GM23338 (cell line): ENCODE measurements around the gene KRT71. TPM values are rescaled to one million over a fixed set of nuclear protein-coding genes. Genes with fewer than 3 reads are reported as not detected.

Source experiments
- ATAC-seq: fragments of 200-7000 bp; cut with Tn5 transposase; 3 replicates; pipeline ENCODE4 v1.9.1; 2020
- DNase-seq: peaks from one replicate; pipeline ENCODE4 v3.0.0-alpha.2; 2015; ENCODE audit warnings: low spot score
- H2AFZ ChIP-seq: fragments of 200-600 bp; sonication (generic); 2 replicates; pipeline ENCODE4 v1.8.0; 2016; ENCODE audit warnings: antibody characterized with exemption, mild to moderate bottlenecking, moderate library complexity
- H3F3A ChIP-seq: fragments of 200-600 bp; sonication (generic); replicated peaks from 2 replicates; pipeline ENCODE4 v1.8.0; 2017; ENCODE audit warnings: antibody characterized with exemption, mixed run types, low read depth
- H3K27ac ChIP-seq: fragments of 200-600 bp; sonication (generic); 2 replicates; pipeline ENCODE4 v1.6.1; 2016; ENCODE audit warnings: low read depth
- H3K27me3 ChIP-seq: fragments of 200-600 bp; sonication (generic); 2 replicates; pipeline ENCODE4 v1.8.0; 2016; ENCODE audit warnings: mild to moderate bottlenecking, mixed run types, moderate library complexity; ENCODE audit not compliant: insufficient read depth
- H3K36me3 ChIP-seq: fragments of 200-600 bp; sonication (generic); 2 replicates; pipeline ENCODE4 v1.8.0; 2016; ENCODE audit warnings: mild to moderate bottlenecking; ENCODE audit not compliant: insufficient read depth
- H3K4me1 ChIP-seq: fragments of 200-600 bp; sonication (generic); 2 replicates; pipeline ENCODE4 v1.8.0; 2016; ENCODE audit warnings: mild to moderate bottlenecking, moderate library complexity; ENCODE audit not compliant: insufficient read depth
- H3K4me2 ChIP-seq: fragments of 200-600 bp; sonication (generic); 2 replicates; pipeline ENCODE4 v1.7.1; 2017; ENCODE audit warnings: mixed run types
- H3K4me3 ChIP-seq: fragments of 200-600 bp; sonication (generic); 2 replicates; pipeline ENCODE4 v1.6.1; 2016; ENCODE audit warnings: mixed run types
- H3K79me2 ChIP-seq: fragments of 200-600 bp; sonication (generic); replicated peaks from 2 replicates; pipeline ENCODE4 v1.8.0; 2017; ENCODE audit warnings: mild to moderate bottlenecking; ENCODE audit not compliant: insufficient read depth
- H3K9me2 ChIP-seq: fragments of 200-600 bp; sonication (generic); 2 replicates; pipeline ENCODE4 v1.8.0; 2017; ENCODE audit not compliant: insufficient read depth
- H4K20me1 ChIP-seq: fragments of 200-600 bp; sonication (generic); replicated peaks from 2 replicates; pipeline ENCODE4 v1.8.0; 2017; ENCODE audit warnings: mild to moderate bottlenecking; ENCODE audit not compliant: insufficient read depth
- H3K27ac Mint-ChIP-seq: 2 replicates; pipeline ENCODE4 v1.8.0; 2020; ENCODE audit warnings: inconsistent platforms, mild to moderate bottlenecking, moderate library complexity, mixed read lengths
- H3K27me3 Mint-ChIP-seq: 3 replicates; pipeline ENCODE4 v1.8.0; 2022; ENCODE audit warnings: low read depth, mild to moderate bottlenecking, moderate library complexity, mixed read lengths, inconsistent platforms; ENCODE audit not compliant: insufficient read depth, poor library complexity
- H3K36me3 Mint-ChIP-seq: 3 replicates; pipeline ENCODE4 v1.8.0; 2021; ENCODE audit warnings: low read depth, mild to moderate bottlenecking, inconsistent platforms, moderate library complexity, mixed read lengths
- H3K4me1 Mint-ChIP-seq: 3 replicates; pipeline ENCODE4 v1.8.0; 2020; ENCODE audit warnings: mild to moderate bottlenecking, inconsistent platforms, mixed read lengths
- H3K4me3 Mint-ChIP-seq: 3 replicates; pipeline ENCODE4 v1.8.0; 2021; ENCODE audit warnings: moderate library complexity, mild to moderate bottlenecking, inconsistent platforms, mixed read lengths
- H3K9me3 Mint-ChIP-seq: 3 replicates; pipeline ENCODE4 v1.8.0; 2020; ENCODE audit warnings: moderate library complexity, mild to moderate bottlenecking, inconsistent platforms, mixed read lengths
- ETS1 ChIP-seq: IDR thresholded peaks from 2 replicates; pipeline ENCODE4 v1.6.1; 2016; ENCODE audit warnings: antibody characterized with exemption
- EZH2 ChIP-seq: fragments of 200-600 bp; sonication (generic); IDR thresholded peaks from one replicate; pipeline ENCODE4 v1.8.0; 2017; ENCODE audit warnings: antibody characterized with exemption, mild to moderate bottlenecking, low read depth; ENCODE audit not compliant: unreplicated experiment
- JUNB ChIP-seq: IDR thresholded peaks from one replicate; pipeline ENCODE4 v1.6.1; 2016; ENCODE audit warnings: antibody characterized with exemption; ENCODE audit not compliant: unreplicated experiment
- NANOG ChIP-seq: IDR thresholded peaks from 2 replicates; pipeline ENCODE4 v1.6.1; 2016; ENCODE audit warnings: antibody characterized with exemption, borderline replicate concordance
- POLR2AphosphoS5 ChIP-seq: IDR thresholded peaks from 2 replicates; pipeline ENCODE4 v1.6.1; 2016; ENCODE audit warnings: antibody characterized with exemption, low read depth
- STAT1 ChIP-seq: IDR thresholded peaks from one replicate; pipeline ENCODE4 v1.6.1; 2016; ENCODE audit warnings: antibody characterized with exemption; ENCODE audit not compliant: unreplicated experiment
- ZNF114 ChIP-seq: fragments of 250-450 bp; sonication (Bioruptor Pico); IDR thresholded peaks from 2 replicates; pipeline ENCODE4 v1.5.0; 2020; ENCODE audit warnings: mild to moderate bottlenecking, moderate library complexity
- ZNF331 ChIP-seq: fragments of 250-450 bp; sonication (Bioruptor Pico); IDR thresholded peaks from 2 replicates; pipeline ENCODE4 v1.5.0; 2020; ENCODE audit warnings: low read depth, mild to moderate bottlenecking, moderate library complexity
- polyA plus RNA-seq: library from polyadenylated mRNA; unstranded; fragments of >200 nt; fragmentation: Nextera tagmentation; extraction: Ambion mirVana; gene quantifications from 2 replicates; pipeline ENCODE4 v1.2.1, GENCODE V29; 2016
- total RNA-seq: library from RNA; depleted of rRNA; stranded (reverse); fragments of >200 nt; shearing (Covaris generic); gene quantifications from 2 replicates; pipeline ENCODE4 v1.2.3, GENCODE V29; 2014
- TF ChIP-seq, protein P1 (sequence below): IDR thresholded peaks from one replicate; pipeline ENCODE4 v1.6.1; 2018; ENCODE audit warnings: antibody characterized with exemption; ENCODE audit not compliant: unreplicated experiment
- TF ChIP-seq, protein P2 (sequence below), 2 experiments: fragments of 200-600 bp in 1 of 2; sonication (generic) in 1 of 2; conservative IDR thresholded peaks; 2 replicates each; pipeline versions ENCODE4 v1.5.1 to v1.6.1; 2016 to 2017; ENCODE audit warnings: antibody characterized with exemption in 2 of 2, low read depth in 2 of 2, mild to moderate bottlenecking in 2 of 2, moderate library complexity in 1 of 2

KRT71 gene
- total and polyA plus RNA-seq, 2 experiments from 2014 or later = not detected

GRCh38 chr12:52519387-52519703, 33.6 kb downstream of the KRT71 start (continued):
- TF ChIP-seq, protein P1, sequence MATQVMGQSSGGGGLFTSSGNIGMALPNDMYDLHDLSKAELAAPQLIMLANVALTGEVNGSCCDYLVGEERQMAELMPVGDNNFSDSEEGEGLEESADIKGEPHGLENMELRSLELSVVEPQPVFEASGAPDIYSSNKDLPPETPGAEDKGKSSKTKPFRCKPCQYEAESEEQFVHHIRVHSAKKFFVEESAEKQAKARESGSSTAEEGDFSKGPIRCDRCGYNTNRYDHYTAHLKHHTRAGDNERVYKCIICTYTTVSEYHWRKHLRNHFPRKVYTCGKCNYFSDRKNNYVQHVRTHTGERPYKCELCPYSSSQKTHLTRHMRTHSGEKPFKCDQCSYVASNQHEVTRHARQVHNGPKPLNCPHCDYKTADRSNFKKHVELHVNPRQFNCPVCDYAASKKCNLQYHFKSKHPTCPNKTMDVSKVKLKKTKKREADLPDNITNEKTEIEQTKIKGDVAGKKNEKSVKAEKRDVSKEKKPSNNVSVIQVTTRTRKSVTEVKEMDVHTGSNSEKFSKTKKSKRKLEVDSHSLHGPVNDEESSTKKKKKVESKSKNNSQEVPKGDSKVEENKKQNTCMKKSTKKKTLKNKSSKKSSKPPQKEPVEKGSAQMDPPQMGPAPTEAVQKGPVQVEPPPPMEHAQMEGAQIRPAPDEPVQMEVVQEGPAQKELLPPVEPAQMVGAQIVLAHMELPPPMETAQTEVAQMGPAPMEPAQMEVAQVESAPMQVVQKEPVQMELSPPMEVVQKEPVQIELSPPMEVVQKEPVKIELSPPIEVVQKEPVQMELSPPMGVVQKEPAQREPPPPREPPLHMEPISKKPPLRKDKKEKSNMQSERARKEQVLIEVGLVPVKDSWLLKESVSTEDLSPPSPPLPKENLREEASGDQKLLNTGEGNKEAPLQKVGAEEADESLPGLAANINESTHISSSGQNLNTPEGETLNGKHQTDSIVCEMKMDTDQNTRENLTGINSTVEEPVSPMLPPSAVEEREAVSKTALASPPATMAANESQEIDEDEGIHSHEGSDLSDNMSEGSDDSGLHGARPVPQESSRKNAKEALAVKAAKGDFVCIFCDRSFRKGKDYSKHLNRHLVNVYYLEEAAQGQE = no peak
- TF ChIP-seq NANOG = no peak
- no peak for TF ChIP-seq ETS1
- TF ChIP-seq, protein P2, sequence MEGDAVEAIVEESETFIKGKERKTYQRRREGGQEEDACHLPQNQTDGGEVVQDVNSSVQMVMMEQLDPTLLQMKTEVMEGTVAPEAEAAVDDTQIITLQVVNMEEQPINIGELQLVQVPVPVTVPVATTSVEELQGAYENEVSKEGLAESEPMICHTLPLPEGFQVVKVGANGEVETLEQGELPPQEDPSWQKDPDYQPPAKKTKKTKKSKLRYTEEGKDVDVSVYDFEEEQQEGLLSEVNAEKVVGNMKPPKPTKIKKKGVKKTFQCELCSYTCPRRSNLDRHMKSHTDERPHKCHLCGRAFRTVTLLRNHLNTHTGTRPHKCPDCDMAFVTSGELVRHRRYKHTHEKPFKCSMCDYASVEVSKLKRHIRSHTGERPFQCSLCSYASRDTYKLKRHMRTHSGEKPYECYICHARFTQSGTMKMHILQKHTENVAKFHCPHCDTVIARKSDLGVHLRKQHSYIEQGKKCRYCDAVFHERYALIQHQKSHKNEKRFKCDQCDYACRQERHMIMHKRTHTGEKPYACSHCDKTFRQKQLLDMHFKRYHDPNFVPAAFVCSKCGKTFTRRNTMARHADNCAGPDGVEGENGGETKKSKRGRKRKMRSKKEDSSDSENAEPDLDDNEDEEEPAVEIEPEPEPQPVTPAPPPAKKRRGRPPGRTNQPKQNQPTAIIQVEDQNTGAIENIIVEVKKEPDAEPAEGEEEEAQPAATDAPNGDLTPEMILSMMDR (conservative IDR thresholded peaks at IDR 0.05; ENCODE audit: low read depth in 2 of 2) = no peak
- no peak for TF ChIP-seq JUNB
- TF ChIP-seq ZNF331 (CRISPR knock-in tag) = no peak
- TF ChIP-seq ZNF114 (CRISPR knock-in tag) = no peak
- TF ChIP-seq STAT1 = no peak

DNA sequence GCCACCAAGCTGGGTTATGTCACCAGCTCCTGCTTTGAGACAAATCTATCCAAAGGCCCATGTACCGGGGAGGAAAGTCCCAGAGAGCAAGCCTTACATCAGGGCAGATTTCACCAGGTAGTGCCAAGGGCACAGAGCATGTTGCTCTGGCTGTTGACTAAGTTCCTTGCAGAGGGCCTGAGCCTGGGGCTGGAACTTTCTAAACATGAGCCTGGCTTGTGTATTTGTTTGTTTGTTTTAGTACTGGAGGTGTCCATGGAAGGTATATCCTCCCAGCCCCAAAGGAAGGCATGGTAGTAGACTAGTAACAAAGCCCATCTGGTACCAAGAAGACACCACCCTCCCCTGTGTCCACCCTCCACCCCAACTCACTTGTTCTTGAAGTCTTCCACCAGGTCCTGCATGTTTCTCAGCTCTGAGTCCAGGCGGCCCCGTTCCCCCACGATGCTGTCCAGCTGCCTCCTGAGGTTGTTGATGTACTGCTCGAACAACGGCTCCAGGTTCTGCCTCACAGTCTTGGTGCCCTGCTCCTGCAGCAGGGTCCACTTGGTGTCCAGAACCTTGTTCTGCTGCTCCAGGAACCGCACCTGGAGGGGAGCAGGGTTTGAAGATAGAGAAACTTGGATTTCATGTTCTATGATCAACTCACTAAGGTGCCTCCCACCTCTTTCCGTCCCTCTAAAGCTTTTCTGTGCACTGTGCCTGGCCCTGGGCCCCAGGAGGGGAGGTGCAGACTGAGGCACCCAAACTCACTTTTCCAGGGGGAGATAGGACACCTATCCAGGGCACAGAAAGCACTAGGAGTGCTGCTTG, 34.2 kb downstream of the KRT71 start:
- Histone ChIP-seq H3K79me2 (no peaks in the 10 kb centered on the region), H3F3A (no peaks in the 10 kb centered on the region), H3K9me2 (0 out of 2 replicates have a peak, but pooled peaks cover 3% of the 10 kb centered on the region), H3K36me3 (no peaks in the 10 kb centered on the region), H3K4me3 (no peak overlapping the region), H4K20me1 (no peaks in the 10 kb centered on the region), H3K4me2 (no peak overlapping the region), H3K27me3 (no peaks in the 10 kb centered on the region), H3K27ac (no peak overlapping the region), H3K4me1 (no peaks in the 10 kb centered on the region), H2AFZ (no peak overlapping the region)
- Mint-ChIP-seq H3K4me3 (no peak overlapping the region), H3K4me1 (peaks cover 15% of the 10 kb centered on the region; the same call in 1 of the 3 replicates), H3K27ac (no peak overlapping the region; the same call in 1 of the 2 replicates), H3K9me3 (no peaks in the 10 kb centered on the region), H3K36me3 (no peaks in the 10 kb centered on the region), H3K27me3 (peaks cover 12% of the 10 kb centered on the region)
- DNase-seq (no peak), ATAC-seq (no peak)
- TF ChIP-seq NANOG (no peak), ETS1 (no peak), ZNF331 (CRISPR knock-in tag) (no peak), ZNF114 (CRISPR knock-in tag) (no peak), EZH2 (no peak), STAT1 (no peak), POLR2AphosphoS5 (no peak), JUNB (no peak)
- TF ChIP-seq, protein P1 = no peak
- TF ChIP-seq, protein P2 (conservative IDR thresholded peaks at IDR 0.05; ENCODE audit: low read depth in 2 of 2) = no peak
